AG20443 (cell line): ENCODE results near the gene ZBTB12.
"Not testable (repeated sequence)": the region's sequence is repeated elsewhere in the genome, so short reads cannot be mapped to it uniquely, and the experiment has no call there.

Source experiments
- DNase-seq: peaks from one replicate; pipeline ENCODE4 v3.0.0; 2012; ENCODE audit warnings: low spot score, mixed read lengths

Gene ZBTB12

DNA sequence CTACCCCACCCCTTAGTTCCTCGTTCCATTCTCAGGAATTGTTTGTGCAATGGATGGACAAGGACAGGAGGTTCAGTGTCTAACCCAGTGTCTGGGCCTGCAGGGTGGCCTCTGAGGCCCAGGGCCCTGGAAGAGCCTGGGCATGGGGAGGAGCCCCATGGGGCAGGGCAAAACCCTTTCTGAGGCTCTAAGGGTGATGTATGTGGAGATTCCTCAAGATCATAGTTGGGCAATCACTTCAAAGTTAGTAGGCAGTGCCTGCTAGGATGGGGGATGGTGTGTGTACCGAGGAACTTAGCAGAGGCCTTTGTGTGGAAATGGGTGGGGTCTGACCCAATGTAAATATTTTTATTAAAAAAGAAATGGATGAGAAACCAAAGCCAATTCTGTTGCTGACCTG lies 18.9 kb upstream of the ZBTB12 start:
- no peak for DNase-seq

DNA sequence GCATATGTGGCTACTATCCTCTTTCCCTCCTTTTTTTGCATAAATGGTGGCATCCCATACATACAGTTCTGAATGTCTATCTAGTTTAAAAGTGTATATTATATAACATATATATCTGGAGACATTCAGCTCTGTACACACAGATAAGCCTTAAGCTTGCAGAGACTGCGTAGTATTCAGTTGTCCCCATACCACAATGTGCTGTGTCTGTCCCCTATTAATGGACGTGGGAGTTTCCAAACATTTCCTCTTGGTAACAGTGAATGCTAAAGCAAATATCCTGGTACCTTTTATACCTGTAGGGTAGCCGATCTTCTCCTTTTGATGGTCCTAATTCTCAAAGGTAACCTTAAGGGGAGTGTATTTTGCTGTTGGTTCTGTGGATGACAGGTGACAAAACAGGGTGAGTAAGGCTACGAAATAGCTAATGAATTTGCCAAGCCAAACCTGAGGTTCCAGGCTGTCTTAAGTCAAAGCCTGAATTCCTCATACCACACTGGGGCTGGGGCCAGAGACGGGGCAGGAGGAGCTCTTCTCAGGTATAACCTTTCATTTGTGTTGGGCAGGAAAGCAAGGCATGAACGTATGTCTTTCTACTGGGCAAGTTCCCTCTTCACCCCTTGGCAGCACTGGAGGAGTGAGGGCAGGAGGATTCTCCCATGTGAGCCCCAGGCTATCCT lies 17.9 kb upstream of the ZBTB12 start:
- DNase-seq = no peak

DNA sequence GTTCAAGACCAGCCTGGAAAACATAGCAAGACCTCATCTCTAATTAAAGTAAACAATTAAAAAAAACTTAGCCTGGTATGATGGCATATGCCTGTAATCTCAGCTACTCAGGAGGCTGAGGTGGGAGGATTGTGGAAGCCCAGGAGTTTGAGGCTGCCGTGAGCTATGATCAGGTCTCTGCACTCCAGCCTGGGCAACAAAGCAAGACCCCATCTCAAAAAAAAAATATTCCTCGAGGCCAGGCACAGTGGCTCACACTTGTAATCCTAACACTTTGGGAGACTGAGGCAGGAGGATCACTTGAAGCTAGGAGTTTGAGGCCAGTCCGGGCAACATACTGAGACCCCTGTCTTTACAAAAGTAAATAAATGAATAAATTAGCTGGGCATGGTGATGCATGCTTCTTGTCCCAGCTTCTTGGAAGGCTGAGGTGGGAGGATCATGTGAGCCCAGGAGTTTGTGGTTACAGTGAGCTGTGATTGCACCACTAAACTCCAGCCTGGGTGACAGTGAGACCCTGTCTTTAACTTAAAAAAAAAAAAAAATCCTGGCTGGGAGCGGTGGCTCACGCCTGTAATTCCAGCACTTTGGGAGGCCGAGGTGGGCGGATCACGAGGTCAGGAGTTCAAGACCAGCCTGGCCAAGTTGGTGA lies 16.3 kb upstream of the ZBTB12 start:
- no peak for DNase-seq

- DNase-seq = no peak
These were observed 13.9 kb upstream of the ZBTB12 start for GRCh38 chr6:31915756-31916155.

- no peak for DNase-seq
These were observed 13.5 kb upstream of the ZBTB12 start for GRCh38 chr6:31915351-31915750.

- DNase-seq = no peak
These were observed 10.1 kb upstream of the ZBTB12 start for GRCh38 chr6:31911826-31912585.

- DNase-seq = not testable (repeated sequence)
These were observed 7.4 kb upstream of the ZBTB12 start for GRCh38 chr6:31909298-31909697.

DNA sequence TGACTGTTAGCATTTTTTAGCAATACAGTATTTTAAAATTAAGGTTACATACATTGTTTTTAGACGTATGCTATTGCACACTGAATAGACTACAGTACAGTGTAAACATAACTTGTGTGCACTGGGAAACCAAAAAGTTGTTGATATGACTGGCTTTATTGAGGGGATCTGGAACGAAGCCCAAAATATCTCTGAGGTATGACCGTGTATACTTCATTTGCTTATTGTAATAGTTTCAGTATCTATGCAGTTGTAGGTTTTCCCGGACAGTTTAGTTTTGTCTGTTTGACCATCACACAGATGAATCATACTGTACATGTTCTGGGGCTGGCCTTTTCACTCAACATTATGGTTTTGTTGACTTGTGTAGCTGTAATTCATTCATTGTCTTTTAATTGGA lies 6.9 kb upstream of the ZBTB12 start:
- no peak for DNase-seq

DNA sequence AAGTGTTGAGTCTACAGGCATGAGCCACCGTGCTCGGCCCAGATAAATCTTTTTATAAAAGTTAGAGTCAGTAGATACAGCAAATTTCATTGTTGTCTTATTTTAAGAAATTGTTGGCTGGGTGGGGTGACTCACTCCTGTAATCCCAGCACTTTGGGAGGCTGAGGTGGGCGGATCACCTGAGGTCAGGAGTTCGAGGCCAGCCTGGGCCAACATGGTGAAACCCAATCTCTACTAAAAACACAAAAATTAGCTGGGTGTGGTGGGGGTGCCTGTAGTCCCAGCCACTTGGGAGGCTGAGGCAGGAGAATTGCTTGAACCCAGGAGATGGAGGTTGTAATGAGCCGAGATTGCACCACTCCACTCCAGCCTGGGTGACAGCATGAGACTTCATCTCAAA lies 6.4 kb upstream of the ZBTB12 start:
- not testable (repeated sequence) for DNase-seq

DNA sequence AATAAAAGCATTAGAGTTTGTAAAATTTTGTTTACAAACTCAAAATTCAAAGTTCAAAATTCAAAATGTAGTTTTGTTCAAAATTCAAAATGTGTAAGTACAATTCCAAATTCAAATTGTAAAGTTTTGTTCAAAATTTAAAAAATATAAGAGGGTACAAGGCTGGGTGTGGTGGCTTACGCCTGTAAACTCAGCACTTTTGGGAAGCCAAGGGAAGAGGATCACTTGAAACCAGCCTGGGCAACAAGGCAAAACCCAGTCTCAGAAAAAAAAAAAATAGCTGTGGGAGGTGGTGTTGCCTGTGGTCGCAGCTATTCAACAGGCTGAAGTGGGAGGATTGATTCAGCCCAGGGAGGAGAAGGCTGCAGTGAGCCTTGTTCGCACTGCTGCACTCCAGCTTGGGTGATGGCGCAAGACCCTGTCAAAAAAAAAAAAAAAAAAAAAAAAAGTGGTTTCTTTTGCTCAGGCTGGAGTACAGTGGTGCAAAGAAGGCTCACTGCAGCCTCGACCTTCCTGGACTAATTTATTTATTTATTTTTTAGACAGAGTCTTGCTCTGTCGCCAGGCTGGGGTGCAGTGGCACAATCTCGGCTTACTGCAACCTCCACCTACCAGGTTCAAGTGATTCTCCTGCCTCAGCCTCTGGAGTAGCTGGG lies 5.4 kb upstream of the ZBTB12 start:
- DNase-seq = peak; percentile 67

- DNase-seq = not testable (repeated sequence)
These were observed 4.8 kb upstream of the ZBTB12 start for GRCh38 chr6:31906727-31907126.

- no peak for DNase-seq
These were observed 4.2 kb upstream of the ZBTB12 start for GRCh38 chr6:31906122-31906521.

GRCh38 chr6:31905041-31905440 lies 3.2 kb upstream of the ZBTB12 start:
- no peak for DNase-seq

DNA sequence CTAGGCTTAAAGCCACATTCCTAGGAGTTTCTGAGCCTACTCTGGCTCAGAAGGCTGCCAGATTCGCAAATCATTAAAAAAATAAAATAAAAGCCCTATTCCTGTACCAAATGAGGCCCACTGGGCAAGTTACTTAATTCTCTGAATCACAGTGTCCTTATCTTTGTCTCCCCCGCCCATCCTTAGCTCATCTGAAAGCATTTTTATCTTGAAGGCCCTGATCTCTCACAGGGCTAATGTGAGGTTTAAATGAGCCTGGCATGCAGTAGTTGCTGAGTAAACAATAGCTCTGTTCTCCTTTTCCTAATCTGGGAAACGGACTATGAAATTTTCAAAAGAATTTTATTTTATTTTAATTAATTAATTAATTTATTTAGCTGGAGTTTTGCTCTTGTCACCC lies 2.1 kb upstream of the ZBTB12 start:
- no peak for DNase-seq

DNA sequence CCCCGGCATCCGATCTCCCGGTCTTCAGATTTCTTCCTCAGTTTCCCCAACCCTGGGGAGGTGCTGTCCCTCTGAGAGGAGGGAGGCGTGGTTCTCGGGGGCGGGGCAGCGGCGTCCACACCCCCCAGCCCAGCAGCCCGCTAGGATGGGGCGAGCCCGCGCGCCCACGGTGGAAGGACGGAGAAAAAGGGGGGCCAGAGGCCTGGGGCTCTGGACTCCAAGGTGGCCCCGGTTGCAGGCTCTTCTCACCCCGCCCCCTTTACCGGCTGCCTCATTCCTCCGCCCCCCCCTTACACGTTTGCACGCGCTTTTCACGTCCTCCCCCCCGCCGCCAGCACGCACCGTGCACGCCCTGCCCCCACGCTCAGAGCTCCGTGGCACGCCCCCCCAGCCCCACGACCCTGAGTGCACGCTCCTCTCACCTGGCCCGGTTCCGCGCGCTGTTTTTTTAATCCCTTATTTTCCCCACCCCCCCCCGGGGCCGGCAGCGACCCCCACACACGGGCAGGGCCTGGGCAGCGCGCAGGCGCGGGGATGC lies 402 bp downstream of the ZBTB12 start:
- peak; percentile 75 for DNase-seq

- DNase-seq = no peak
These were observed 920 bp downstream of the ZBTB12 start for GRCh38 chr6:31900917-31901414.

DNA sequence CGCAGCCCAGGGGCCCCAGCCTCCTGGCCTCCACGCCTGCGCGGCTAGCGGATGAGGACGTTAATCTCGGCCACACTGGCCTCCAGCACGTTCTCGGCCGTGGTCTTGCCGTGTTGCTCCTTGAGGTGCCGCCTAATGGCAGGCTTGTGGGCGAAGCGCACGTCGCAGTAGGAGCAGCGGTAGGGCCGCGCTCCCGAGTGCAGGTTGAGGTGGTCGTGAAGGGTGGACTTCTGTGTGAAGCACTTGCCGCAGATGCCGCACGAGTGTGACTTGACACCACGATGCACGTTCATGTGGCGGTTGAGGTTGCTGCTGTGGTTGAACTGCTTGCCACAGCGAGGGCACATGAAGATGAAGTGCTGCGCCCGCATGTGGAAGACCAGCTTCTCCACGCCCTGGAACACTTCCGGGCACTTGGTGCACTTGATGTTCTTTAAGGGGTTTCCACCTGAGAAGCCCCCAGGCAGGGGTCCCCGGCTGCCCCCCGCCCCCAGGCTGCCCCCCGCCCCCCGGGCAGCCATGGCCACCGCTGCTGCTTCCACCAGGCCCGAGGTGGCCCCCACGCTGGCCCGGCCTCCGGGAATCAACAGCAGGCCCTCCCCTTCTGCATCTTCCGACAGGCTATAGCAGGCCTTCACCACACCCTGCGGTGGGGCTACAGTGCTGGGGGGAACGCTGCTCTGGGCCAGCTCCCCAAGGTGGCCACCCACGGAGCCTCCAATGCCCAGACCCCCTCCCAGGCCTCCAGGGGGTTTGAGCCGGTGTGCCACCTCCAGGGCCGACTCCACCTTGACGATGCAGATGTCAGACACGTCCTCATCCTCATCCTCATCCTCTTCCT lies 1.8 kb downstream of the ZBTB12 start:
- DNase-seq = no peak

GRCh38 chr6:31899215-31899614 lies 2.7 kb downstream of the ZBTB12 start:
- DNase-seq = no peak

DNA sequence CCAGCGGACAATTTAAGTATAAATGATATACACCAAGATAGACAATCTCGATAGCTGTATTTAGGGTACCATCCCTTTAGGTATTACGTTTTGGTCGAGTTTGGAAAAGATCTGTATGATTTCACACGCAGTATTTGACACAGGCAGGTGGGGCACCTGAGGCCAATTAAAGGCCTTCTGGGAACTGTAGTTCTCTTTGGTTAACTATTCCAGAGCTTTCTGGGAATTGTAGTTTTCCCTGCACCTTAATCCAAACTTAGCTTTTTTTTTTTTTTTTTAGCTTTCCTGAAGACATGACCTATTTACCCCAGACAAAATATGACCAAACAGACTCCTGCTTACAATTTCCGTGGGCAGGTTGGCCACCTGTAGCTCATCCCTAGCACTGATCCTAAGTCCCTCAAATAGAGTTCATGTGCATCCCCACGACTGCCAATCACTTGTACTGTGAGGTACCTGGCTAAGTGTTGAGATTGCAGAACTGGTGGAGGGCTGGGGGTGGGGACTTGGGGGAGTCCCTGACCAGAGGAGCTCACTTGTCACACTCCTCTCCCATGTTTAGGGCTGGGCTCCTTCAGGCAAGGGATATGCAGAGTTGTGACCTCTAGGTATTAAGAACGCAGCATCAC lies 3.4 kb downstream of the ZBTB12 start:
- DNase-seq = no peak

DNA sequence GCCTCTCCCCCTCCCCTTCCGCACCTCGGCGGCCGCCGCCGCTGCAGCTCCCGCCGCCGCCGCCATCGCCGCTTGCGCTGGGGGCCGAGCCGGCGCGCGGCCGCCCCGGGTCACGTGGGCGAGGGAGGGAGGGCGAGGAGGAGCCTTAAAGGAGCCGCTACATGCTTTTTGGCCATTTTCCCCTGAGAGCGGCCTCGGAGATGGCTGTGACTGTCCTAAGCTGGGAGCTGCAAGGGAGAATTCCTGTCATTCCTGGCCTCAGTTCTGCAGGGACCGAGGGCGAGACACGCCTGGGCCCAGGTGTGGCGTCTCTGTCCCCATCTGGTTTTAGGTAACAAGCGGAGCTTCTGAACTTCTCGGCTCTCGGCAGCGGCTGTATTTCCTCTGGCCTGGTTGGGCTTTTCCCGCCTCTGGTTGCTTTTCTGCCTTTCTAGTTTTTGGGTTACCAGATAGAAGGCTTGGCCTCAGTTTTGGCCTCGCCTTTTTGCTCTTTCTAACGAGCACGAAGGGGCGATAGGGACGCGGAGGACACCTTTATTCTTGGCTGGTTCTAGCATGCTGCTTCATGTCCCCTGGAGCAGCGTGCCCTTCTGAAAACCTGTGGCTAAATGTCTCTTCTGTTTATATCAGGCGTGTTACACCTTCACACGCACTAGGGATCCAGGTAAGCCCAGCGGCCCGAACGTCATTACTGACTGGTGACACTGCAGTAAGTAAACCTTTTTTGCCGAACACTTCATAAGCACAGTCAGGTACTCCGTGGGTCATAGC lies 4.1 kb downstream of the ZBTB12 start, which contains the start of gene EHMT2:
EHMT2 (minus strand) TSS at position 87 of the 771 bp plus-strand sequence; CDS start at position 66, 21 bp downstream.
- DNase-seq = peak; percentile 93
